Right lobe of liver (tissue), 4 donors: Measurements from ENCODE around the gene SARNP.

Experiments used
- POLR2A ChIP-seq: fragments of 450-650 bp; IDR thresholded peaks from one replicate; pipeline ENCODE4 v1.6.1; 2017; ENCODE audit warnings: antibody characterized with exemption, mild to moderate bottlenecking
- TF ChIP-seq, protein P1 (sequence below), 4 donors: fragments of 200-600 bp in 3 of 4; fragments of 450-650 bp in 1 of 4; IDR thresholded peaks; one replicate each; pipeline versions ENCODE4 v1.5.1 to v1.8.0; 2016 to 2022; ENCODE audit warnings: antibody characterized with exemption in 4 of 4, mild to moderate bottlenecking in 2 of 4
- donor health status: DM: no; HTN: no; CAD: no.
- donor health status: DM: no; HTN: no; CAD: no.
- donor health status: DM: no; HTN: yes; CAD: no.

GRCh38 chr12:55850401-55850800 is 32.9 kb upstream of the SARNP start:
- no peak for TF ChIP-seq POLR2A
- TF ChIP-seq, protein P1, sequence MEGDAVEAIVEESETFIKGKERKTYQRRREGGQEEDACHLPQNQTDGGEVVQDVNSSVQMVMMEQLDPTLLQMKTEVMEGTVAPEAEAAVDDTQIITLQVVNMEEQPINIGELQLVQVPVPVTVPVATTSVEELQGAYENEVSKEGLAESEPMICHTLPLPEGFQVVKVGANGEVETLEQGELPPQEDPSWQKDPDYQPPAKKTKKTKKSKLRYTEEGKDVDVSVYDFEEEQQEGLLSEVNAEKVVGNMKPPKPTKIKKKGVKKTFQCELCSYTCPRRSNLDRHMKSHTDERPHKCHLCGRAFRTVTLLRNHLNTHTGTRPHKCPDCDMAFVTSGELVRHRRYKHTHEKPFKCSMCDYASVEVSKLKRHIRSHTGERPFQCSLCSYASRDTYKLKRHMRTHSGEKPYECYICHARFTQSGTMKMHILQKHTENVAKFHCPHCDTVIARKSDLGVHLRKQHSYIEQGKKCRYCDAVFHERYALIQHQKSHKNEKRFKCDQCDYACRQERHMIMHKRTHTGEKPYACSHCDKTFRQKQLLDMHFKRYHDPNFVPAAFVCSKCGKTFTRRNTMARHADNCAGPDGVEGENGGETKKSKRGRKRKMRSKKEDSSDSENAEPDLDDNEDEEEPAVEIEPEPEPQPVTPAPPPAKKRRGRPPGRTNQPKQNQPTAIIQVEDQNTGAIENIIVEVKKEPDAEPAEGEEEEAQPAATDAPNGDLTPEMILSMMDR (IDR thresholded peaks at IDR 0.05) = no peak
